ENCODE data around the gene KAT14.
"Not testable (repeated sequence)": the region's sequence is repeated elsewhere in the genome, so short reads cannot be mapped to it uniquely, and the experiment has no call there.

Gene KAT14

GRCh38 chr20:18218280-18218679, 80.6 kb downstream of the KAT14 start:
- DNase-seq (ENCODE audit: low read depth): no peak

- peak; percentile 4 for DNase-seq (ENCODE audit: low read depth)
These were observed 85.7 kb downstream of the KAT14 start for GRCh38 chr20:18223409-18223808.

- peak; percentile 57 for DNase-seq (ENCODE audit: low read depth)
These were observed 87.4 kb downstream of the KAT14 start for GRCh38 chr20:18224968-18225568.

- no peak for DNase-seq (ENCODE audit: low read depth)
These were observed 88.0 kb downstream of the KAT14 start for GRCh38 chr20:18225632-18226031.

GRCh38 chr20:18226741-18227140, 89.1 kb downstream of the KAT14 start:
- DNase-seq (ENCODE audit: low read depth): not testable (repeated sequence)

DNA sequence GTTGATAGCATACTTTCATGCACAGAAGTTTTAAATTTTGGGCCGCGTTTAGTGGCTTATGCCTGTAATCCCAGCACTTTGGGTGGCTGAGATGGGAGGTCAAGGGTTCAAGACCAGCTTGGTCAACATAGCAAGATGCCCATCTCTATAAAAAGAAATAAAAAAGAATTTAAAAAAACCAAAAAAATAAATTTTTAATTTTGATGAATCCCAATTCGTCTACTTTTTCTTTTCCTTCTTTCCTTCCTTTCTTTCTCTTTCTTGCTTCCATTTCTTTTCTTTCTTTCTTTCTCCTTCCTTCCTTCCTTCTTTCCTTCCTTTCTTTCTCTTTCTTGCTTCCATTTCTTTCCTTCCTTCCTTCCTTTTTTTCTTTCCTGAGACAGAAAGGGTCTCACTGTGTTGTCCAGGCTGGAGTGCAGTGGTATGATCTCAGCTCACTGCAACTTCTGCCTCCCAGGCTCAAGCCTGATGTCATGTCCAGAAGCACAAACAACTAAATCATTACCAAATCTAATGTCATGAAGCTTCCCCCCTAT, 95.8 kb downstream of the KAT14 start:
- no peak for DNase-seq (ENCODE audit: low read depth)
